Liver (tissue), 9 donors: ENCODE measurements around the gene RAB14. TPM values are rescaled to one million over a fixed set of nuclear protein-coding genes. Genes with fewer than 3 reads are reported as not detected.

ENCODE experiments used
- DNase-seq: peaks from one replicate; pipeline ENCODE4 v3.0.0-alpha.2; 2017; ENCODE audit warnings: low spot score
- H3K27ac ChIP-seq, 2 donors: one replicate each; pipeline ENCODE4 v1.7.0; 2013; ENCODE audit warnings: inconsistent platforms in 2 of 2, low read length in 2 of 2, control low read depth in 1 of 2, low read depth in 1 of 2, mild to moderate bottlenecking in 1 of 2
- H3K27me3 ChIP-seq, 4 donors: one replicate each; pipeline versions ENCODE4 v1.6.1 to v1.7.0; 2013; ENCODE audit warnings: low read length in 3 of 4, inconsistent platforms in 1 of 4, mild to moderate bottlenecking in 1 of 4, moderate library complexity in 1 of 4; ENCODE audit not compliant: control insufficient read depth in 4 of 4, insufficient read depth in 4 of 4
- H3K36me3 ChIP-seq, 4 donors: one replicate each; pipeline versions ENCODE4 v1.6.1 to v1.7.0; 2013; ENCODE audit warnings: low read length in 3 of 4, mild to moderate bottlenecking in 3 of 4, low read depth in 1 of 4, moderate library complexity in 1 of 4; ENCODE audit not compliant: control insufficient read depth in 4 of 4, insufficient read depth in 3 of 4
- H3K4me1 ChIP-seq, 4 donors: one replicate each; pipeline versions ENCODE4 v1.6.1 to v1.7.0; 2013; ENCODE audit warnings: low read length in 3 of 4, mild to moderate bottlenecking in 3 of 4, moderate library complexity in 1 of 4; ENCODE audit not compliant: control insufficient read depth in 4 of 4, insufficient read depth in 4 of 4
- H3K4me3 ChIP-seq, 3 donors: one replicate each; pipeline versions ENCODE4 v1.6.1 to v1.7.0; 2013; ENCODE audit warnings: low read length in 3 of 3, control low read depth in 1 of 3, low read depth in 1 of 3, mild to moderate bottlenecking in 1 of 3
- H3K9ac ChIP-seq, 2 donors: one replicate each; pipeline ENCODE4 v1.7.0; 2013; ENCODE audit warnings: low read length in 2 of 2, mild to moderate bottlenecking in 2 of 2, moderate library complexity in 2 of 2, control low read depth in 1 of 2, low read depth in 1 of 2
- H3K9me3 ChIP-seq, 4 donors: one replicate each; pipeline versions ENCODE4 v1.6.1 to v1.7.0; 2013; ENCODE audit warnings: low read length in 3 of 4; ENCODE audit not compliant: control insufficient read depth in 4 of 4
- ATF3 ChIP-seq: IDR thresholded peaks from 2 replicates; pipeline ENCODE4 v1.6.1; 2016; ENCODE audit warnings: antibody characterized with exemption
- EGR1 ChIP-seq, 2 donors: IDR thresholded peaks; 2 replicates each; pipeline ENCODE4 v1.6.1; 2016 to 2018; ENCODE audit warnings: antibody characterized with exemption in 2 of 2, low read depth in 2 of 2
- FOXA2 ChIP-seq: IDR thresholded peaks from 2 replicates; pipeline ENCODE4 v1.6.1; 2016; ENCODE audit warnings: antibody characterized with exemption
- GABPA ChIP-seq, 2 donors: IDR thresholded peaks in 1 of 2; conservative IDR thresholded peaks in 1 of 2; 2 replicates each; pipeline ENCODE4 v1.6.1; 2016; ENCODE audit warnings: antibody characterized with exemption in 2 of 2, mild to moderate bottlenecking in 1 of 2, moderate library complexity in 1 of 2
- HNF4A ChIP-seq, 2 donors: conservative IDR thresholded peaks; 2 replicates each; pipeline ENCODE4 v1.6.1; 2016; ENCODE audit warnings: antibody characterized with exemption in 2 of 2, mild to moderate bottlenecking in 2 of 2
- HNF4G ChIP-seq: IDR thresholded peaks from 2 replicates; pipeline ENCODE4 v1.6.1; 2016; ENCODE audit warnings: antibody characterized with exemption
- JUND ChIP-seq, 2 donors: IDR thresholded peaks; 2 replicates each; pipeline ENCODE4 v1.6.1; 2016; ENCODE audit warnings: antibody characterized with exemption in 2 of 2
- MAX ChIP-seq: IDR thresholded peaks from 2 replicates; pipeline ENCODE4 v1.6.1; 2016; ENCODE audit warnings: antibody characterized with exemption
- NR2F2 ChIP-seq: IDR thresholded peaks from 2 replicates; pipeline ENCODE4 v1.6.1; 2016; ENCODE audit warnings: antibody characterized with exemption
- RAD21 ChIP-seq, 2 donors: IDR thresholded peaks; 2 replicates each; pipeline ENCODE4 v1.6.1; 2016; ENCODE audit warnings: antibody characterized with exemption in 2 of 2, mild to moderate bottlenecking in 2 of 2
- REST ChIP-seq: IDR thresholded peaks from 2 replicates; pipeline ENCODE4 v1.6.1; 2016; ENCODE audit warnings: antibody characterized with exemption, mild to moderate bottlenecking
- SP1 ChIP-seq: IDR thresholded peaks from 2 replicates; pipeline ENCODE4 v1.6.1; 2018; ENCODE audit warnings: antibody characterized with exemption, mild to moderate bottlenecking
- TAF1 ChIP-seq: conservative IDR thresholded peaks from 2 replicates; pipeline ENCODE4 v1.6.1; 2016; ENCODE audit warnings: antibody characterized with exemption, mild to moderate bottlenecking
- YY1 ChIP-seq: IDR thresholded peaks from 2 replicates; pipeline ENCODE4 v1.6.1; 2016; ENCODE audit warnings: antibody characterized with exemption, mild to moderate bottlenecking
- ZBTB33 ChIP-seq: IDR thresholded peaks from 2 replicates; pipeline ENCODE4 v1.6.1; 2016; ENCODE audit warnings: antibody characterized with exemption
- WGBS: extraction: QIAGEN DNeasy Blood & Tissue Kit; methylation state at CpG from one replicate; pipeline ENCODE4 v1.1.7; 2013; 5-methylcytosine and 5-hydroxymethylcytosine counted together
- polyA plus RNA-seq, 2 donors: library from polyadenylated mRNA; stranded (reverse) in 1 of 2; unstranded in 1 of 2; fragments of 200-250 nt in 1 of 2; fragments of >200 nt in 1 of 2; fragmentation: Nextera tagmentation in 1 of 2; extraction: Ambion mirVana in 1 of 2; gene quantifications; one replicate each; pipeline versions ENCODE4 v1.2.1 to v1.2.3, GENCODE V29; 2013 to 2015
- total RNA-seq, 2 donors: library from RNA; depleted of rRNA; stranded (reverse); fragments of >200 nt; gene quantifications; one replicate each; pipeline ENCODE4 v1.2.3, GENCODE V29; 2014
- TF ChIP-seq, protein P1 (sequence below): fragments of 150-350 bp; IDR thresholded peaks from 2 replicates; pipeline ENCODE4 v1.5.1; 2017; ENCODE audit warnings: improper control_type of control experiment, low read depth, low read length; ENCODE audit not compliant: missing input control
- donor health status: healthy.
- donor health status: healthy.
- donor health status: healthy.
- donor health status: healthy.
- donor health status: healthy.

Gene RAB14
- total and polyA plus RNA-seq, 4 donors, result 25.9 to 48.2 (median 36.5) TPM

- TF ChIP-seq ZBTB33 (no peak), JUND (IDR thresholded peaks at IDR 0.05) (no peak), MAX (no peak), RAD21 (IDR thresholded peaks at IDR 0.05) (no peak), ATF3 (no peak)
Measured at GRCh38 chr9:121144482-121144881, 57.2 kb downstream of the RAB14 start (continued).

- Histone ChIP-seq H3K27ac (no peak overlapping the region), H3K4me1 (peaks cover 0 to 2% (median 0%) of the 10 kb centered on the region in 4 donors), H3K36me3 (peaks cover 7 to 52% (median 32%) of the 10 kb centered on the region in 4 donors), H3K27me3 (no peaks in the 10 kb centered on the region), H3K4me3 (no peak overlapping the region), H3K9ac (no peak overlapping the region), H3K9me3 (no peaks in the 10 kb centered on the region)
- WGBS, result 99% methylated on average over 2 of the region's 2 CpGs
- no peak for DNase-seq
- TF ChIP-seq REST, result no peak
Measured at GRCh38 chr9:121143771-121144170, 57.9 kb downstream of the RAB14 start.

GRCh38 chr9:121141706-121142105 lies 60.0 kb downstream of the RAB14 start:
- WGBS, result 94% methylated on average over 1 of the region's 1 CpG
- H3K9ac ChIP-seq, result no peak overlapping the region
- peaks cover 3 to 38% (median 27%) of the 10 kb centered on the region in 4 donors for H3K36me3 ChIP-seq
- H3K9me3 ChIP-seq, result no peaks in the 10 kb centered on the region
- H3K4me3 ChIP-seq, result no peak overlapping the region
- H3K27me3 ChIP-seq, result no peaks in the 10 kb centered on the region
- no peak overlapping the region for H3K27ac ChIP-seq
- DNase-seq, result no peak
- H3K4me1 ChIP-seq, result peaks cover 0 to 2% (median 0%) of the 10 kb centered on the region in 4 donors
- no peak for TF ChIP-seq SP1
- TF ChIP-seq NR2F2, result no peak
- TF ChIP-seq RAD21 (IDR thresholded peaks at IDR 0.05), result no peak
- no peak for TF ChIP-seq TAF1
- TF ChIP-seq EGR1 (IDR thresholded peaks at IDR 0.05; ENCODE audit: low read depth in 2 of 2), result no peak
- no peak for TF ChIP-seq ZBTB33
- TF ChIP-seq MAX, result no peak
- no peak for TF ChIP-seq FOXA2
- TF ChIP-seq, protein P1, sequence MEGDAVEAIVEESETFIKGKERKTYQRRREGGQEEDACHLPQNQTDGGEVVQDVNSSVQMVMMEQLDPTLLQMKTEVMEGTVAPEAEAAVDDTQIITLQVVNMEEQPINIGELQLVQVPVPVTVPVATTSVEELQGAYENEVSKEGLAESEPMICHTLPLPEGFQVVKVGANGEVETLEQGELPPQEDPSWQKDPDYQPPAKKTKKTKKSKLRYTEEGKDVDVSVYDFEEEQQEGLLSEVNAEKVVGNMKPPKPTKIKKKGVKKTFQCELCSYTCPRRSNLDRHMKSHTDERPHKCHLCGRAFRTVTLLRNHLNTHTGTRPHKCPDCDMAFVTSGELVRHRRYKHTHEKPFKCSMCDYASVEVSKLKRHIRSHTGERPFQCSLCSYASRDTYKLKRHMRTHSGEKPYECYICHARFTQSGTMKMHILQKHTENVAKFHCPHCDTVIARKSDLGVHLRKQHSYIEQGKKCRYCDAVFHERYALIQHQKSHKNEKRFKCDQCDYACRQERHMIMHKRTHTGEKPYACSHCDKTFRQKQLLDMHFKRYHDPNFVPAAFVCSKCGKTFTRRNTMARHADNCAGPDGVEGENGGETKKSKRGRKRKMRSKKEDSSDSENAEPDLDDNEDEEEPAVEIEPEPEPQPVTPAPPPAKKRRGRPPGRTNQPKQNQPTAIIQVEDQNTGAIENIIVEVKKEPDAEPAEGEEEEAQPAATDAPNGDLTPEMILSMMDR, result no peak
- no peak for TF ChIP-seq REST
- no peak for TF ChIP-seq JUND (IDR thresholded peaks at IDR 0.05)
- TF ChIP-seq HNF4G, result no peak
- no peak for TF ChIP-seq GABPA (IDR thresholded peaks at IDR 0.05 in 1 of 2, conservative IDR thresholded peaks at IDR 0.05 in 1 of 2)
- no peak for TF ChIP-seq YY1
- TF ChIP-seq HNF4A (conservative IDR thresholded peaks at IDR 0.05), result no peak
